ELR (cell line): Measurements from ENCODE around the gene CHSY3.
A peak's percentile ranks its signal among the peaks of the same experiment; 100 is the strongest.
"Not testable (repeated sequence)": the region's sequence is repeated elsewhere in the genome, so short reads cannot be mapped to it uniquely, and the experiment has no call there.

Source experiments
- DNase-seq: peaks from one replicate; pipeline ENCODE4 v3.0.0-alpha.2; 2015; ENCODE audit warnings: low read depth

Gene CHSY3

DNA sequence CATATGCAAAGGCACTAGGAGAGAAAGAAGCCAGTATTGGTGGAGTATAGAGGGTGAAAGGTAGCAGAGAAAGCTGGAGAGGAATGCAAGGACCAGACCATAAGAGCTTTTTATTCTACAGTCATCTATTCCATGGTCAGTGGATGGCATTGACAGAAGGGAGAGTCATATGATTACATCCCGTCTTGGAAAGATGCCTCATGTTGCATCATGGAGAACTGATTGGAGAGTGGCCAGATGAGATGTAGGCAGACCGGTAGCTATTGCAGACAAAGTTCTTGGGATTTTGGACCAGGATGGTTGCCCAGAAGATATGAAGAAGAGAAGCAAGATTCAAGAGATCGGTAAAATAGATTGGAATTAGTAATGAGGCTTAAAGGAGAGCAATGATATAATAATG, 260.7 kb downstream of the CHSY3 start:
- peak; percentile 8 for DNase-seq

DNA sequence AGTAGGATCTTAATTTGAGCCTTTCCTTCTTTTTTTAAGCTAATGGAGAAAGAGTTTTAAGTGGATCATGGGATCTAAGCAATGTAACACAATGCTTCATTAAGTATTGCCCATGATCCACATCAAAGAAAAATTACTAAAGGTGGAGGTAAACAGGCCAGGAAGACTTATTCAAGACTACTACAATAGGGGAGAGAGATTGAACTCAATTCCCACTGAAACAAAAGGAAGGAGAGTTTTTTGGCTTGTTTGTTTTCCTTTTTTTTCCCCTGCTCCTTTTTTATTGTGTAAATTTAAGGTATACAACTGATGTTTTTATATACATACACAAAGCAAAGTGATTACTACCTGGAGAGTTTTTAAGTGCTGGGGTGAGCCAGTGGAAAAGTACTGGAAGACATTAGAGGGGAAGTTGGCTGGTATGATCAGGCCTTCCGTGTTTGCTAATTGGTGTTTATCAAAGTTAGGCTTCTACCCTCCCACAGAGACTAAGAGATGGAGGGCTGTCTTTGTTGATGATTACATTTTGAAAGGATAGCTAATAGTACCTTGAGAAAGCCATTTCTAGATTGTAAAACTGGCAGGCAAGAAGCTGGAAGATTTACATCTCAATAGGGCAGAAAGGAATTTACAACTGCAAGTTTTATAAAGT, 262.7 kb downstream of the CHSY3 start:
- DNase-seq: no peak

DNA sequence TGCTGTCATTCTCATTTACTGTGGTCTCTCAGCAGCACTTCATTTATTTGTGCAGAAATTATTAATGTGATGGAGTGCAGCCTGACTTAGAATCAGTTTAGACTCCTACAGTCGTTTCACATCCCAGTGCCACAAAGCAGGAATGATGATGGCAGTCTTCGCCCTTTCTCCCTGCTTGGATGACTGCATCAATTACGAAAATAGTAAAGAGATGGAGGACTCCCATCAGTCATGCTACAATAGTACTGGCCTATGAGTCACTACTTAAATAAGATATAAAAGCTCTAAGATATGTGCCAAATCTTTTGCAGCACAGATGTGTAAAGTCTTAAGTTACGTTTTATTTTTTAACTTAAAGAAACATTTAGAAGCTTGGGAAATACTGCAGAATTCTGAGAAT, 263.9 kb downstream of the CHSY3 start:
- no peak for DNase-seq

DNA sequence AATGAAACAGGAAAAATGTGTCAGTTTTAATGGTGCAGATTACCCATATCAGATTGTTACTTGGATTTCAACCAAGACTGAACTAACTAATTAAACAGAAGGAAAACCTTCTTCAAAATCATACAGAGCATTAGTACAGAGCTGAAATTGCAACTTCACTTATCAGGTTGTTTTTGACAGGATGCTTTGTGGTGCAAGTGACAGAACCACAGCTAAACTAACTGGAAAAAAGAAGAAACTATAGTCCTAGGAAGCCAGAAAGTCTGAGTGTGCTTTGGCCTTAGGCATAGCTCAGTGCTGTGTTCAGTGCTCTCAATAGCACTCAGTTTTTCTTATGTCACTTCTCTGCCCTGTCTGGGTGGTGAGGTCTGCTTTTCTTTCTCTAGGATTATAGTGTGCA, 267.4 kb downstream of the CHSY3 start:
- DNase-seq: no peak

DNA sequence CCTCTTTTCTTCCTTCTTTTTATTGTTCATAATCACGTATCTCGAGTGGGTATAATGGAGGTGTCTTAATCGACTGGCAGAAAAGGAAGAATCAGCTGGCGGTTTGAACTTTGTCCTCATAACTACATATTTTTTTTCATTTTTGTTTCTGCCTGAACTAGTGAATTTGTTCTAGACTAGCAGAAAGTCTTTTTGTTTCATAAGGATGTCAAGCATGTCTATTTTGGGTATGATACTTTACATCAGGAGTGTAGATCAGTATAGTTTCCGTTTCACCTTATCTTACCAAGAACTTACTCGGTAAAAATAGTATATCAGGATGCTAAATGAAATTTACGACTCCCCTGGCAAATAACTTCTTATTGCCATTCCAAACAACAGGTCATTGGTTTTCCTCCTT, 278.9 kb downstream of the CHSY3 start:
- no peak for DNase-seq

DNA sequence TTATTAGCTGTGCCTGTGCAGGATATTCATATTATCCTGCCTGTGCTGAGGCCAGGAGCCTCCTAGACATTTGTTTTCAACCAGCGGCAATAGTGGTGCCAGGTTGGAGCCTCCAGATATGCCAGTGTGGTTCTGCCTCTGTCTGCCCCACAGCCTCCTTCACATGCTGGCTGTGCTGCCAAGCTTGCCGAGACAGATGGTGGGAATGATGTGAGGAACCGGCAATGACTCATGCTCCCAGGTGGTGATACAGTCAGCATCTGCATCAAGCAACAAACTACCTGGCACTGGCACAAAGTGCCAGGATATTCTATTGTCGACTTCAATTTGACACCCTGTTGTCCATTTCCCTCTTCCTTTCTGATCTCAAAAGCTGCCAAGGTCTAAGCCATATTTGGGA, 285.7 kb downstream of the CHSY3 start:
- peak; percentile 1 for DNase-seq

DNA sequence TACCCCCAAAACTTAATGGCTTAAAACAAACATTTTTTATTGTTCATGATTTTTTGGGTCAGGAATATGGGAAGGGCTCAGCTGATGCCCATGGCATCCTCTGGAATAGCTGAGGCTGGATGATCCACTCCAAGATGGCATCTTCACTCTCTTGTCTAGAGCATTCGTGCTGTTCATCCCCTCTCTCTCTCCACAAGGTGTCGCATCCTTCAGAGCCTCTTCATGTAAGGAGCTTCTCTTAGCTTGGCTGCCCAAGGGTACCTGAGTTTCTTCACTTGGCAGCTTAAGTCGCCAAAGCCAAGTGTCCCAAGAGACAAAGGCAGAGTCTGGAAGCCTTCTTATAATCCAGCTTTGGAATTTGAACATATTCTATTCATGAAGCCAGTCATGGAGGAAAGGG, 294.7 kb downstream of the CHSY3 start:
- DNase-seq: peak; percentile 46

DNA sequence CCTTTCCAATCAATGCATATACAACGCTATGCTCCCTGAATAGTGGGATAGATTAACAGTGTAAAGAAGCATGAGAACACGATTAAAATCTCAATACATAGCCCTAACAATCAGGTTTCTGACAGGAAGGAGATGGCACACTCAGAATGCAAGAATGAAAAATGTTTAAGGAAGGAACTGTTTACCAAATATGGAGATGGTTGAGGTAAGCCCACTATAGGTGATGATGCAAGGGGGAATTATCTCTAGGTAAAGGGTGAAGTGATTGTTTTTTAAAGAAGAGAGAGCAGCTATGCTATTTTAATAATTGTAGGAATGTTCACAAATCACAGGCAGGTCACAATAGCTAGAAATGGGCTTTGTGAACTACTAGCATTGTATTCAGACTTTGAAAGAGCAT, 302.4 kb downstream of the CHSY3 start:
- DNase-seq: no peak

DNA sequence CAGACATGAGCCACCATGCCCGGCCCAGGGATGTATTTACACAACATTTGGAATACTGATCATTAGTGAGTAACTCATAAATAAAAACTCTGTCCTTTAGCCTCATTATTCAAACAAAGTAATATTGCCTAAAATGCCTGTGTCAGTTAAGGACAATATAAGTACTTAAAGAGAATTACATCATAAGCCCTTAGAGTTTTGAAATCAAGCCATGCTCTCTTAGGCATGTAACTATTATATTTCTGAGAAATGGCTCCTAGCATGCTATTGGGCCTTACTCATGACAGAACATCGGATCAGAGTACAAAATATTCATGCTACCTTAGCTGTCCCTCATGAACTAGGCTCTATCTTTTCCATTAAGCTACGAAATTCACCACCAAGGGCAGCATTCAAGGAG, 309.3 kb downstream of the CHSY3 start:
- no peak for DNase-seq

DNA sequence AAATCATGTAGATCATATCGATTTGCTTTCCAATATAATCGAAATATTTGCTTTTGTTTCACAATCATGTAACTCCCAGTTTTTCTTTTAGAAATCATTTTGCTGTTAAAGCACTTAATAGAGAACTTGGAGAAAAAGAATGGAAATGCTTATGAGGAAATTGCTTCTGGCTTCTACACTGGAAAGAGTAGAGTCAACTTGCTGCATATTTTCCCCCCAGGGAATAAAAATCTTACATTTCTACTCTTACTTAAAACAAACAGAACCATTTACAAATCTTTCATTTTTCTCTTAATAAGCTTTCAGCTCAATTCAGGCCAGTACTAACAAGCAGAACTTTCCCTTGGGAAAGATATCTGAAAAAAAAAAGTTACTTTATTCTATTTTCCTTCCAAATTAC, 312.0 kb downstream of the CHSY3 start:
- DNase-seq: no peak

DNA sequence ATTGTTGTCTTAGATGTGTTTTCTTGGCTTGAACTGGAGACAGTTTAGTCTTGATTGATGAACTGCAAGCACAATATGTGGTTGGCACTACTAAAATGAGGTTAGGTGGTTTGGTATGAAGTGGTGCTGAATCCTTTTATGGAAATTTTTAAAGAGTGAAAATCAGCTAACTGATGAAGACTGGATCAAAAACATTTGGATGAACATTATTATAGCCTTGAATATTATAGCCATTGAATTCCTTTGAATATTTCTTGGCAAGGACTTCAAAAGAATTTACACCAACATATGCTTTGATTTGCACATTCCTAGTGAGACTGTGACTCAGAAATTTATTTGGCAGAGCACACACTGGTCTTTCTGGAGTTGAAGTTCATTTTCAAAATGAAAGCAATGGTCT, 318.3 kb downstream of the CHSY3 start:
- DNase-seq: peak; percentile 9

DNA sequence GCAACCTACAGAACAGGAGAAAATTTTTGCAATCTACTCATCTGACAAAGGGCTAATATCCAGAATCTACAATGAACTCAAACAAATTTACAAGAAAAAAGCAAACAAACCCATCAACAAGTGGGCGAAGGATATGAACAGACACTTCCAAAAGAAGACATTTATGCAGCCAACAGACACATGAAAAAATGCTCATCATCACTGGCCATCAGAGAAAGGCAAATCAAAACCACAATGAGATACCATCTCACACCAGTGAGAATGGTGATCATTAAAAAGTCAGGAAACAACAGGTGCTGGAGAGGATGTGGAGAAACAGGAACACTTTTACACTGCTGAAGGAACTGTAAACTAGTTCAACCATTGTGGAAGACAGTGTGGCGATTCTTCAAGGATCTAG, 322.3 kb downstream of the CHSY3 start:
- not testable (repeated sequence) for DNase-seq

DNA sequence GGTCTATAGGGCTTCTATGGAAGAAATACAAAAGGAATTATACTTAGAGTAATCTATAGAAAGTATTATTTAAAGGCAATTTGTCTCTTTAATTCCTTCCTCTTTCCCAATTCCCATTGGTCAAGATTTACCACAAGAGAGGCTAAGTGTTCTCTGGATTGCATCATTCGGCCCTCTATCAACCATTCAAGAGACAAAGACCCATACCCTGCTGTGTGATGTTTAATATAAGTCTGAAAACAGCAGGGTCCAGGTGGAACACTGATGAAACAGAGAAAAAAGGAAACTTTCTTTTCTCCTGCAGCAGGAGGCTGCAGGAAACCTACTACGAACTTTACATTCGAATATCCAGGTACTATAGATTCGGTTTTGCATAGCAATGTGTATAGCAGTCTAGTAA, 323.4 kb downstream of the CHSY3 start:
- DNase-seq: no peak

DNA sequence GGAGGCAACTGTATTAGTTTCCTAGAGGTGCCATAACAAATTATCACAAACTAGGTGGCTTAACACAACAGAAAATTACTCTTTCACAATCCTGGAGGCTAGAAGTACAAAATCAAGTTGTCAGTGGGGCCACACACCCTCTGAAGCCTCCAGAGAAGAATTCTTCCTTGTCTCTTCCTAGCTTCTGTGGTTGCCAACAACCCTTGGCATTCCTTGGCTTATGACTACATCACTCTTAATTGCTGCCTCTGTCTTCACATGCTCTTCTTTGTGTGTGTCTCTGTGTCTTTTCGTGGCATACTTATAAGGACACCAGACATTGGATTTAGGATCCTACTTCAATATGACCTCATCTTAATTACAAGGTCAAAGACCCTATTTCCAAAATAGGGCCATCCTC, 327.5 kb downstream of the CHSY3 start:
- no peak for DNase-seq

DNA sequence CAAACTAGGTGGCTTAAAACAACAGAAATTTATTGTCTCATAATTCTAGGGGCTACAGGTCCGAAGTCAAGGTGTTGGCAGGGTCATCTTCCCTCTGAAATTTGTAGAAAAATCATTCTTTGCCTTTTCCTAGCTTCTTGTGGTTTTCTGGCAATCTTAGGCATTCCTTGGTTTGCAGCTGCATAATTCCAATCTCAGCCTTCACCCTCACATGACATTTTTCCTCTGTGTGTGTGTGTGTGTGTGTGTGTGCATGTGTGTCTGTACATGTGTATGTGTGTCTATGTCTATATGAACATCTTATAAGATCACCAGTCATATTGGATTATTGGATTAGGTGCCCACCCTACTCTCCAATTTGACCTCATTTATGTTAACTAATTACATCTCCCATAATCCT, 330.6 kb downstream of the CHSY3 start:
- DNase-seq: no peak
